ENCODE data around the gene SUPT16H.
"Not testable (repeated sequence)": the region's sequence is repeated elsewhere in the genome, so short reads cannot be mapped to it uniquely, and the experiment has no call there.

DNA sequence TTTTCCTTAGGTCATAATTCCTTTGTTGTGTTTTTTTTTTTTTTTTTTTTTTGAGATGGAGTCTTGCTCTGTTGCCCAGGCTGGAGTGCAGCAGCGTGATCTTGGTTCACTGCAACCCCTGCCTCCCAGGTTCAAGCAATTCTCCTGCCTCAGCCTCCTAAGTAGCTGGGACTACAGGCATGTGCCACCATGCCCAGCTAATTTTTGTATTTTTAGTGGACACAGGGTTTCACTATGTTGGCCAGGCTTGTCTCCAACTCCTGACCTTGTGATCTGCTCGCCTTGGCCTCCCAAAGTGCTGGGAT lies 81.0 kb downstream of the SUPT16H start:
- TF ChIP-seq, protein P1, sequence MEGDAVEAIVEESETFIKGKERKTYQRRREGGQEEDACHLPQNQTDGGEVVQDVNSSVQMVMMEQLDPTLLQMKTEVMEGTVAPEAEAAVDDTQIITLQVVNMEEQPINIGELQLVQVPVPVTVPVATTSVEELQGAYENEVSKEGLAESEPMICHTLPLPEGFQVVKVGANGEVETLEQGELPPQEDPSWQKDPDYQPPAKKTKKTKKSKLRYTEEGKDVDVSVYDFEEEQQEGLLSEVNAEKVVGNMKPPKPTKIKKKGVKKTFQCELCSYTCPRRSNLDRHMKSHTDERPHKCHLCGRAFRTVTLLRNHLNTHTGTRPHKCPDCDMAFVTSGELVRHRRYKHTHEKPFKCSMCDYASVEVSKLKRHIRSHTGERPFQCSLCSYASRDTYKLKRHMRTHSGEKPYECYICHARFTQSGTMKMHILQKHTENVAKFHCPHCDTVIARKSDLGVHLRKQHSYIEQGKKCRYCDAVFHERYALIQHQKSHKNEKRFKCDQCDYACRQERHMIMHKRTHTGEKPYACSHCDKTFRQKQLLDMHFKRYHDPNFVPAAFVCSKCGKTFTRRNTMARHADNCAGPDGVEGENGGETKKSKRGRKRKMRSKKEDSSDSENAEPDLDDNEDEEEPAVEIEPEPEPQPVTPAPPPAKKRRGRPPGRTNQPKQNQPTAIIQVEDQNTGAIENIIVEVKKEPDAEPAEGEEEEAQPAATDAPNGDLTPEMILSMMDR (IDR thresholded peaks at IDR 0.05), result not testable (repeated sequence)
- TF ChIP-seq POLR2A, EP300 (IDR thresholded peaks at IDR 0.05): not testable (repeated sequence)

Data from ovary (tissue), 3 donors.